Loucy (cell line): Measurements from ENCODE around the gene ZNF655.
"Not testable (repeated sequence)": the region's sequence is repeated elsewhere in the genome, so short reads cannot be mapped to it uniquely, and the experiment has no call there.

Experiments
- H2AFZ ChIP-seq: fragments of 200-600 bp; sonication (generic); 2 replicates; pipeline ENCODE4 v1.6.0; 2016; ENCODE audit warnings: antibody characterized with exemption, mild to moderate bottlenecking, low read length, moderate library complexity
- H3F3A ChIP-seq: fragments of 200-600 bp; 2 replicates; pipeline ENCODE4 v1.6.0; 2016; ENCODE audit warnings: antibody characterized with exemption, low read depth, mild to moderate bottlenecking
- H3K27me3 ChIP-seq: fragments of 200-600 bp; sonication (generic); 2 replicates; pipeline ENCODE4 v1.6.1; 2014; ENCODE audit warnings: low read length, mild to moderate bottlenecking; ENCODE audit not compliant: insufficient read depth, poor library complexity, severe bottlenecking
- H3K36me3 ChIP-seq: fragments of 200-600 bp; sonication (generic); 2 replicates; pipeline ENCODE4 v1.6.1; 2016; ENCODE audit warnings: low read length; ENCODE audit not compliant: insufficient read depth
- H3K4me1 ChIP-seq: fragments of 200-600 bp; sonication (generic); 2 replicates; pipeline ENCODE4 v1.5.1; 2014; ENCODE audit warnings: low read length, mild to moderate bottlenecking; ENCODE audit not compliant: insufficient read depth, poor library complexity, severe bottlenecking
- H3K4me2 ChIP-seq: fragments of 200-600 bp; sonication (generic); 2 replicates; pipeline ENCODE4 v1.6.0; 2014; ENCODE audit warnings: antibody characterized with exemption, low read length, low read depth, mild to moderate bottlenecking; ENCODE audit not compliant: poor library complexity, severe bottlenecking
- H3K4me3 ChIP-seq: fragments of 200-600 bp; sonication (generic); 2 replicates; pipeline ENCODE4 v1.5.1; 2014; ENCODE audit warnings: low read length, mild to moderate bottlenecking, mixed read lengths; ENCODE audit not compliant: poor library complexity, severe bottlenecking
- H3K79me2 ChIP-seq: fragments of 200-600 bp; sonication (generic); 2 replicates; pipeline ENCODE4 v1.6.1; 2014; ENCODE audit warnings: low read length; ENCODE audit not compliant: insufficient read depth
- H3K9ac ChIP-seq: fragments of 200-600 bp; sonication (generic); 2 replicates; pipeline ENCODE4 v1.6.0; 2014; ENCODE audit warnings: mild to moderate bottlenecking, low read depth, low read length, moderate library complexity; ENCODE audit not compliant: poor library complexity, severe bottlenecking
- H3K9me2 ChIP-seq: fragments of 200-600 bp; sonication (generic); replicated peaks from 2 replicates; pipeline ENCODE4 v1.6.1; 2016; ENCODE audit warnings: low read depth, low read length, mixed read lengths
- H3K9me3 ChIP-seq: fragments of 200-600 bp; sonication (generic); 2 replicates; pipeline ENCODE4 v1.6.1; 2014; ENCODE audit warnings: mild to moderate bottlenecking, antibody characterized with exemption, low read length, low read depth; ENCODE audit not compliant: insufficient read depth
- H4K20me1 ChIP-seq: fragments of 200-600 bp; sonication (generic); 2 replicates; pipeline ENCODE4 v1.6.0; 2014; ENCODE audit warnings: antibody characterized with exemption, low read length, mild to moderate bottlenecking; ENCODE audit not compliant: insufficient read depth, poor library complexity, severe bottlenecking
- CTCF ChIP-seq: fragments of 200-600 bp; sonication (generic); conservative IDR thresholded peaks from 2 replicates; pipeline ENCODE4 v1.5.1; 2014; ENCODE audit warnings: mild to moderate bottlenecking, antibody characterized with exemption, low read length
- EZH2phosphoT487 ChIP-seq: fragments of 200-600 bp; IDR thresholded peaks from 2 replicates; pipeline ENCODE4 v1.6.1; 2018; ENCODE audit warnings: antibody characterized with exemption, mild to moderate bottlenecking, moderate library complexity, borderline replicate concordance

Gene ZNF655

GRCh38 chr7:99562114-99562784 is 3.8 kb downstream of the ZNF655 start:
- H3K4me2 ChIP-seq, result peak overlapping the region; percentile 87
- no peak overlapping the region for H3K4me3 ChIP-seq
- no peaks in the 10 kb centered on the region for H3K9me3 ChIP-seq
- H3K9ac ChIP-seq, result peak overlapping the region; percentile 18
- no peaks in the 10 kb centered on the region for H3K9me2 ChIP-seq
- H2AFZ ChIP-seq, result no peak overlapping the region
- peaks cover 67% of the 10 kb centered on the region for H3K79me2 ChIP-seq
- no peak for TF ChIP-seq CTCF
- TF ChIP-seq EZH2phosphoT487, result no peak
- H3K4me1 ChIP-seq, result peaks cover 34% of the 10 kb centered on the region
- H3F3A ChIP-seq, result no peaks in the 10 kb centered on the region
- H3K36me3 ChIP-seq, result peaks cover 46% of the 10 kb centered on the region; the same call in 1 of the 2 replicates
- peaks cover 43% of the 10 kb centered on the region for H4K20me1 ChIP-seq
- H3K27me3 ChIP-seq, result peaks cover 6% of the 10 kb centered on the region

DNA sequence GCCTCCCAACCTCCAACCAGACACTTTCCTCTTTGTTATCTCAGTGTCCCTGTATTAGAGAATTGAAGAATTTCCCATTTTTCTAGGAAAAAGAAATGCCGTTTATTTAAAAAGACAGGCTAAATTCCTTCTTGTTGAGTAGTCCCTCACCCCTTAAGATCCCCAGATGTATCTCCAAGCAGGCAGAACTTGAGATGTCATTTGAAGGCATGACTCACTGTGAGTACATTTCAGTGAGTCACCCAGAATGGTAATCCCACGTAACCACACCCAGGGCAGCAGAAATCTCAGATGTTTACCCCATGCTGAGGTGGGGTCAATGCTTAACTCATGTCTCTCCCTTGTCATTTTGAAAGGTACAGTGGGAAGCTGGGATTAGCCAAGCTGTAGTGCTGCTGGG is 4.4 kb downstream of the ZNF655 start:
- Histone ChIP-seq H3K9ac (peak overlapping the region; percentile 18), H3K27me3 (peaks cover 6% of the 10 kb centered on the region), H3K79me2 (peaks cover 61% of the 10 kb centered on the region), H3K36me3 (peaks cover 46% of the 10 kb centered on the region; the same call in 1 of the 2 replicates), H4K20me1 (peaks cover 39% of the 10 kb centered on the region), H2AFZ (no peak overlapping the region), H3F3A (no peaks in the 10 kb centered on the region), H3K9me3 (no peaks in the 10 kb centered on the region), H3K9me2 (no peaks in the 10 kb centered on the region), H3K4me2 (peak overlapping the region; percentile 87), H3K4me1 (peaks cover 28% of the 10 kb centered on the region), H3K4me3 (no peak overlapping the region)
- TF ChIP-seq CTCF (no peak), EZH2phosphoT487 (no peak)

- Histone ChIP-seq H3K9ac (no peak overlapping the region), H3K4me3 (no peak overlapping the region), H3K9me3 (no peaks in the 10 kb centered on the region), H3K4me1 (peaks cover 25% of the 10 kb centered on the region), H3K9me2 (no peaks in the 10 kb centered on the region), H3K4me2 (no peak overlapping the region), H3K36me3 (peaks cover 46% of the 10 kb centered on the region; the same call in 1 of the 2 replicates), H3K27me3 (peaks cover 5% of the 10 kb centered on the region), H3K79me2 (peaks cover 54% of the 10 kb centered on the region), H2AFZ (no peak overlapping the region), H4K20me1 (peaks cover 39% of the 10 kb centered on the region), H3F3A (no peaks in the 10 kb centered on the region)
- no peak for TF ChIP-seq CTCF
- TF ChIP-seq EZH2phosphoT487, result no peak
Measured at GRCh38 chr7:99563650-99564049, 5.2 kb downstream of the ZNF655 start.

GRCh38 chr7:99568770-99569169 is 10.3 kb downstream of the ZNF655 start:
- H3K79me2 ChIP-seq, H3K27me3 ChIP-seq, H3K9ac ChIP-seq, H3K4me2 ChIP-seq, H3K9me2 ChIP-seq, H3K4me3 ChIP-seq, H3K4me1 ChIP-seq, H4K20me1 ChIP-seq, H3K9me3 ChIP-seq, H2AFZ ChIP-seq, H3F3A ChIP-seq: not testable (repeated sequence)
- H3K36me3 ChIP-seq, result peaks cover 39% of the 10 kb centered on the region; the same call in 1 of the 2 replicates
